SU-DHL-6 (cell line): ENCODE results near the gene TAF15.

Experiments
- H2AFZ ChIP-seq: fragments of 200-600 bp; sonication (generic); 2 replicates; pipeline ENCODE4 v1.6.1; 2014; ENCODE audit warnings: low read depth, mild to moderate bottlenecking, moderate library complexity, mixed read lengths, antibody characterized with exemption, low read length; ENCODE audit not compliant: severe bottlenecking
- H3F3A ChIP-seq: fragments of 200-600 bp; shearing (Covaris generic); 2 replicates; pipeline ENCODE4 v1.6.0; 2016; ENCODE audit warnings: antibody characterized with exemption, mild to moderate bottlenecking; ENCODE audit not compliant: insufficient read depth
- H3K27ac ChIP-seq: fragments of 200-600 bp; sonication (generic); 2 replicates; pipeline ENCODE4 v1.5.1; 2016; ENCODE audit warnings: low read depth, mild to moderate bottlenecking, low read length, moderate library complexity, mixed read lengths
- H3K27me3 ChIP-seq: fragments of 200-600 bp; sonication (generic), shearing (Covaris generic); 2 replicates; pipeline ENCODE4 v1.6.0; 2014; ENCODE audit warnings: mild to moderate bottlenecking, low read length
- H3K36me3 ChIP-seq: fragments of 200-600 bp; sonication (generic); 2 replicates; pipeline ENCODE4 v1.6.1; 2014; ENCODE audit warnings: mild to moderate bottlenecking, low read length, mixed read lengths
- H3K4me2 ChIP-seq: fragments of 300-600, 200-600 bp; shearing (Covaris generic), sonication (generic); 2 replicates; pipeline ENCODE4 v1.6.0; 2014; ENCODE audit warnings: low read length, low read depth, mild to moderate bottlenecking; ENCODE audit not compliant: poor library complexity, severe bottlenecking
- H3K4me3 ChIP-seq: fragments of 200-600 bp; sonication (generic); 2 replicates; pipeline ENCODE4 v1.5.1; 2014; ENCODE audit warnings: antibody characterized with exemption, low read length, mild to moderate bottlenecking, mixed read lengths; ENCODE audit not compliant: insufficient read depth, poor library complexity, severe bottlenecking
- H3K79me2 ChIP-seq: fragments of 200-600 bp; sonication (generic); 2 replicates; pipeline ENCODE4 v1.6.1; 2014; ENCODE audit warnings: mild to moderate bottlenecking, low read length, moderate library complexity; ENCODE audit not compliant: insufficient read depth
- H3K9ac ChIP-seq: fragments of 200-600 bp; sonication (generic); 2 replicates; pipeline ENCODE4 v1.7.0; 2014; ENCODE audit warnings: mild to moderate bottlenecking, low read length
- H3K9me2 ChIP-seq: fragments of 200-600 bp; sonication (generic); replicated peaks from 2 replicates; pipeline ENCODE4 v1.6.1; 2014; ENCODE audit warnings: low read length; ENCODE audit not compliant: insufficient read depth
- H3K9me3 ChIP-seq: fragments of 200-600 bp; sonication (generic); 2 replicates; pipeline ENCODE4 v1.6.1; 2014; ENCODE audit warnings: low read length, mixed read lengths; ENCODE audit not compliant: insufficient read depth
- H4K20me1 ChIP-seq: fragments of 200-600 bp; sonication (generic); 2 replicates; pipeline ENCODE4 v1.6.1; 2014; ENCODE audit warnings: low read depth, mild to moderate bottlenecking, antibody characterized with exemption, low read length, moderate library complexity, mixed read lengths
- CTCF ChIP-seq: fragments of 200-600 bp; sonication (generic); IDR thresholded peaks from one replicate; pipeline ENCODE4 v1.5.1; 2017; ENCODE audit warnings: antibody characterized with exemption, mild to moderate bottlenecking, low read length, moderate library complexity; ENCODE audit not compliant: insufficient read depth, poor library complexity, severe bottlenecking
- EZH2phosphoT487 ChIP-seq: fragments of 200-600 bp; sonication (generic), shearing (Covaris generic); conservative IDR thresholded peaks from 2 replicates; pipeline ENCODE4 v1.6.1; 2018; ENCODE audit warnings: mild to moderate bottlenecking, antibody characterized with exemption, low read length, moderate library complexity, mixed read lengths

Gene TAF15

DNA sequence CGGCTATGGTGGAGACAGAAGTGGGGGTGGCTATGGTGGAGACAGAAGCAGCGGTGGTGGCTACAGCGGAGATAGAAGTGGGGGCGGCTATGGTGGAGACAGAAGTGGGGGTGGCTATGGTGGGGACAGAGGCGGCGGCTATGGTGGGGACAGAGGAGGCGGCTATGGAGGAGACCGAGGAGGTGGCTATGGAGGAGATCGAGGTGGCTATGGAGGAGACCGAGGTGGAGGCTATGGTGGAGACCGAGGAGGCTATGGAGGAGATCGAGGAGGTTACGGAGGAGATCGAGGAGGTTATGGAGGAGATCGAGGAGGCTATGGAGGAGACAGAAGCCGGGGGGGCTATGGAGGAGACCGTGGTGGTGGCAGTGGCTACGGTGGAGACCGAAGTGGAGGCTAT lies 35.3 kb downstream of the TAF15 start:
- Histone ChIP-seq H3K79me2 (peaks cover 9% of the 10 kb centered on the region), H3K27ac (no peak overlapping the region), H3K9me2 (no peaks in the 10 kb centered on the region), H3F3A (peaks cover 10% of the 10 kb centered on the region; the same call in 1 of the 2 replicates), H3K36me3 (peaks cover 48% of the 10 kb centered on the region), H3K9ac (no peak overlapping the region), H3K4me2 (no peak overlapping the region), H4K20me1 (peaks cover 4% of the 10 kb centered on the region; the same call in 1 of the 2 replicates), H2AFZ (no peak overlapping the region), H3K27me3 (no peaks in the 10 kb centered on the region), H3K9me3 (no peaks in the 10 kb centered on the region), H3K4me3 (no peak overlapping the region)
- TF ChIP-seq CTCF: no peak
- TF ChIP-seq EZH2phosphoT487: no peak

DNA sequence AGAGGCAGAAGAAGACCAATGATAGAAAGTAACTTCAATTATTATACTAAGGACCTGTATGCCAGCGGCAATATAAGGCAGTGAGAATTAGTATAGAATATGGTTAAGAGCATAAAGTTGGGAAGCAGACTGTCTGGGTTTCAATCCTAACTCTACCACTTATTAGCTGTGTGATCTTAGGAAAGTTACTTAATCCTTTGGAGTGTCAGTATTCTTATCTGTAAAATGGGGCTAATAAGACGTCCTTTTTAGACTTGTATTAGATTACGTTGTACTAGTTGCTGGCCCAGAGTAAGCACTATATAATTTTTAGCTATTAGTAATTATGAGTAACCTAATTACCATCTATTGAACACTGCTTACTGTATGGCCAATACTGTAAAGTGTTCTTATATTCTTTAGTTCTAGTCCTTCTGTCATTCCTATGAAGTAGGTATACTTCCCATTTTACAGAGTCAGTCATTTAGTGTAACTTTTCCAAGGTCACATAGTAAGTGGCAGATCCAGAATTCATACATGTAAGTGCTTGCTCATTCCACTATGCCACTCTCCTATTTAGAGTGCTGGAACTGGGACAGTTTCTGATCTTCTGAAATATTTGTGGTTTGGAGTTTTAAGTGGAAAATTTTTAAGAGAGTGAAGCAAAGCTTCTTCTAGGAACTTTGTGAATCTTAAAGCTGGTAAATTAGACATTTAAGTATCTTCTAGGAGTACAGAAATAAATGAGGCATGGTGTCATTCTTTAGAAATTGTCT lies 36.9 kb downstream of the TAF15 start:
- peaks cover 4% of the 10 kb centered on the region; the same call in 1 of the 2 replicates for H4K20me1 ChIP-seq
- peaks cover 10% of the 10 kb centered on the region; the same call in 1 of the 2 replicates for H3F3A ChIP-seq
- no peak overlapping the region for H3K27ac ChIP-seq
- no peaks in the 10 kb centered on the region for H3K9me2 ChIP-seq
- no peak overlapping the region for H3K4me2 ChIP-seq
- H2AFZ ChIP-seq: no peak overlapping the region
- no peaks in the 10 kb centered on the region for H3K27me3 ChIP-seq
- H3K4me3 ChIP-seq: no peak overlapping the region
- no peak overlapping the region for H3K9ac ChIP-seq
- TF ChIP-seq CTCF (no peak), EZH2phosphoT487 (no peak)
- peaks cover 49% of the 10 kb centered on the region for H3K36me3 ChIP-seq
- peaks cover 9% of the 10 kb centered on the region for H3K79me2 ChIP-seq
- no peaks in the 10 kb centered on the region for H3K9me3 ChIP-seq

DNA sequence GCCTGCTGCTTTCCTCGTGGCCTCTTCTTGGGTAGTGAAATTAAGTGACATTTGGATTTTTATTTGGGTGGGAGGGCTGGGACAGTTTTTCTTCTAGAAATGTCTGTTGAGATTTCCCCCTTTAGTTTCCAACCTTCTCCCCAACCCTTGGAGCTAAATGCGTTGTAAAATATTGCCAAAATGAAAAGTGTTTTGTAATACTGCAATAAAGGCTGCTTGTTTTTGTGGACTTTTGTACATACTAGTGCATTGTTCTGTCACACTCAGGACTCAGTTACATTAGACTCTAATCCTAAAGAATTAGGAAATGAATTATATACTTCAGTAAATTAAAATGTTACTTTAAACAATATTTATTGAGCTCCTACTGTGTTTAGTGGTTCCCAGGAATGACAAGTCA lies 37.7 kb downstream of the TAF15 start:
- Histone ChIP-seq H3K9me2 (no peaks in the 10 kb centered on the region), H4K20me1 (peaks cover 4% of the 10 kb centered on the region; the same call in 1 of the 2 replicates), H3K9me3 (no peaks in the 10 kb centered on the region), H3F3A (peaks cover 10% of the 10 kb centered on the region; the same call in 1 of the 2 replicates), H3K4me2 (no peak overlapping the region), H3K27ac (no peak overlapping the region), H3K79me2 (peaks cover 9% of the 10 kb centered on the region), H2AFZ (no peak overlapping the region), H3K4me3 (no peak overlapping the region), H3K9ac (no peak overlapping the region), H3K27me3 (no peaks in the 10 kb centered on the region), H3K36me3 (peaks cover 47% of the 10 kb centered on the region)
- TF ChIP-seq CTCF (no peak), EZH2phosphoT487 (no peak)
